ENCODE data around the gene CCDC34. TPM values are rescaled to one million over a fixed set of nuclear protein-coding genes. Genes with fewer than 3 reads are reported as not detected.

CCDC34 gene
- total and polyA plus RNA-seq, 2 of the 4 experiments (the other 2 are of a cell fraction), result 2.5 to 4.5 TPM

- in situ Hi-C loops (cut with MboI; ENCODE audit: low sequenced_read_pairs) (no loop called here), intact Hi-C loops (cut with micrococcal nuclease) (no loop called here), dilution Hi-C loops (cut with HindIII; ENCODE audit: low sequenced_read_pairs, unreplicated experiment) (no loop called here)
- H2BK20ac ChIP-seq (ENCODE audit: low read depth, low read length), result no peak overlapping the region
- POLR2A ChIA-PET (ENCODE audit: unreplicated experiment), result no interaction called here
- ATAC-seq (ENCODE audit: low read depth), result no peak
- no peak overlapping the region for H3K4me2 ChIP-seq (ENCODE audit: low read depth, low read length)
- no peak overlapping the region for H3K14ac ChIP-seq (replicated peaks; ENCODE audit: low read depth, low read length)
- no peak overlapping the region for H4K8ac ChIP-seq (ENCODE audit: low read depth in 2 of 2, low read length in 2 of 2)
- no peak overlapping the region for H3K4ac ChIP-seq (ENCODE audit: low read depth, low read length)
- no peak overlapping the region for H3K23ac ChIP-seq (ENCODE audit: low read depth, low read length)
- no peaks in the 10 kb centered on the region for H3K9me1 ChIP-seq (ENCODE audit: insufficient read depth, low read length)
- H3K18ac ChIP-seq (ENCODE audit: low read depth, low read length), result no peak overlapping the region
- no peak overlapping the region for H3K56ac ChIP-seq (ENCODE audit: extremely low read depth, insufficient read depth, low read length)
- no TSS peak for BruUV-seq (replicated peaks)
- no peaks in the 10 kb centered on the region for H3K36me3 ChIP-seq (ENCODE audit: control insufficient read depth, insufficient read depth, low read length)
- H3K9me3 ChIP-seq (ENCODE audit: control insufficient read depth, insufficient read depth, low read length), result no peaks in the 10 kb centered on the region
- no peak overlapping the region for H2AFZ ChIP-seq (replicated peaks; ENCODE audit: low read length, poor library complexity)
- H2BK5ac ChIP-seq (ENCODE audit: low read depth, low read length, poor library complexity, severe bottlenecking), result no peak overlapping the region
- no peaks in the 10 kb centered on the region for H3K27me3 ChIP-seq (ENCODE audit: control insufficient read depth, insufficient read depth, low read length)
- no peak overlapping the region for H3K9ac ChIP-seq (ENCODE audit: low read depth, low read length)
- H2BK15ac ChIP-seq (ENCODE audit: low read depth, low read length), result no peak overlapping the region
- H2BK120ac ChIP-seq (ENCODE audit: low read depth, low read length), result no peak overlapping the region
- H3K27ac ChIP-seq (ENCODE audit: insufficient read depth, low read length), result no peak overlapping the region
- H2AK5ac ChIP-seq (ENCODE audit: low read depth, low read length), result no peak overlapping the region
- no peak overlapping the region for H4K5ac ChIP-seq (ENCODE audit: low read depth, low read length)
- no peak overlapping the region for H4K91ac ChIP-seq (ENCODE audit: insufficient read depth, low read depth, low read length)
- WGBS, 2 experiments (ENCODE audit: extremely low coverage in 2 of 2, insufficient read length in 1 of 2), result no CpG with 5 or more reads among the region's 1 CpG
- H4K20me1 ChIP-seq (ENCODE audit: insufficient read depth, low read length), result no peaks in the 10 kb centered on the region
- CTCF ChIA-PET, result no interaction called here
- H3K4me3 ChIP-seq (ENCODE audit: insufficient read depth, low read depth, low read length), result no peak overlapping the region
- no peaks in the 10 kb centered on the region for H3K4me1 ChIP-seq (ENCODE audit: control insufficient read depth, insufficient read depth, low read length)
- no peak for DNase-seq
- TF ChIP-seq MAZ (IDR thresholded peaks at IDR 0.05; ENCODE audit: borderline replicate concordance, low read depth, low read length), result no peak
- H3K79me1 ChIP-seq (ENCODE audit: low read depth in 1 of 2, low read length in 2 of 2), result no peaks in the 10 kb centered on the region
- H2AK9ac ChIP-seq (replicated peaks; ENCODE audit: low read depth, low read length, poor library complexity), result no peak overlapping the region
Measured at GRCh38 chr11:27410272-27410671, 47.3 kb upstream of the CCDC34 start.

Data from IMR-90 (cell line).